Pulmonary artery endothelial cell (primary cell): ENCODE measurements around the gene NRIP1. TPM values are rescaled to one million over a fixed set of nuclear protein-coding genes. Genes with fewer than 3 reads are reported as not detected.

ENCODE experiments used
- DNase-seq: peaks from one replicate; pipeline ENCODE4 v3.0.0-alpha.2; 2011; ENCODE audit warnings: low read depth, low spot score
- total RNA-seq: library from RNA; depleted of rRNA; stranded (reverse); fragments of >200 nt; gene quantifications from 2 replicates; pipeline ENCODE4 v1.2.3, GENCODE V29; 2014

The NRIP1 gene
- total RNA-seq, 1 donor from 2014 or later, result 39.5 TPM

- no peak for DNase-seq
These were observed 54.9 kb downstream of the NRIP1 start for GRCh38 chr21:15009837-15010363.

DNA sequence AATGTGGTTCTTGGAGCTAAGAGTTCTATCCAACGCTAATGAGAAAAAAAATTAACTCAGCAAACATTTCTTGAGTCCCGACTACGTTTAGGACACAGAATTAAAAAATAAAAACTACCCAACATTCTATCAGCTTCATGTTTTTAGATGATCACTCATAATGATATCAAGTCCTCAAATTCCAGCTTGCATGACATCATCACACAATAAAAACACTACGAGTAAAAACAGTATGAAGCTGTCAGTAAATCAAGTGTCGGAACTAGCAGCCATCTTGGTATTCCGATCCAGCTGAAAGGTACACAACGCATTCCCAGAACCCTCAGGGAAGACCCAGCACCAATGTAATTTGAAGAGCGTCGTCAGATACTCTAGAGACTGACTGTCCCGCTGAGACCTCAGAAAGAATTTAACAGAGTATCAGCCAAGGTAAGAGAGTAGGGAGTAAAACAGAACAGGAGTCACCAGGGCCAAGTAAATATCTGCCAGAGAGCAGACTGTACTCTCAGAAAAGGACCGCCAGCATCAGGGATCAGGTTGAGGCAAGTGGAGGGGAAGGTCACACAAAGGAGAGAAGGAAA is 57.0 kb downstream of the NRIP1 start:
- no peak for DNase-seq

GRCh38 chr21:15006594-15007230 is 58.1 kb downstream of the NRIP1 start:
- no peak for DNase-seq

DNA sequence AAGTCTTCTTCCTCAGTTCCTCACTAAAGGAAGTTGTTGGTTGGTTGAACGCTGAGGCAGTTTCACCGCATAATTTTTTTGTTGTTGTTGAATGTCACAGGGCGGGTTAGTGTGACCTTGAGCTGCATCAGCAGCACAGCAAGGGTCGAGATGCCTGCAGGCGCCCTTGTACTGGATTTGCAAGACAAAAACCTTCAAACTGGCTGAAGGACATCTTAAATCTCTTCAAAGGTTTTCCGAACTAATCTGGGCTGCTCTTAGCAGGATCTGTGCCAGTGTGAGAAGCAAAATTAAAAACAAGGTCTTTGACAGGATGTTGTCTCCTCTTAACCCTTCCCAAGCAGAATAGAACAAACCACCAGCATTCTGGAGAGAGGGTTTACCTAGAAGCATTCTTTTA is 59.4 kb downstream of the NRIP1 start:
- DNase-seq, result no peak

DNA sequence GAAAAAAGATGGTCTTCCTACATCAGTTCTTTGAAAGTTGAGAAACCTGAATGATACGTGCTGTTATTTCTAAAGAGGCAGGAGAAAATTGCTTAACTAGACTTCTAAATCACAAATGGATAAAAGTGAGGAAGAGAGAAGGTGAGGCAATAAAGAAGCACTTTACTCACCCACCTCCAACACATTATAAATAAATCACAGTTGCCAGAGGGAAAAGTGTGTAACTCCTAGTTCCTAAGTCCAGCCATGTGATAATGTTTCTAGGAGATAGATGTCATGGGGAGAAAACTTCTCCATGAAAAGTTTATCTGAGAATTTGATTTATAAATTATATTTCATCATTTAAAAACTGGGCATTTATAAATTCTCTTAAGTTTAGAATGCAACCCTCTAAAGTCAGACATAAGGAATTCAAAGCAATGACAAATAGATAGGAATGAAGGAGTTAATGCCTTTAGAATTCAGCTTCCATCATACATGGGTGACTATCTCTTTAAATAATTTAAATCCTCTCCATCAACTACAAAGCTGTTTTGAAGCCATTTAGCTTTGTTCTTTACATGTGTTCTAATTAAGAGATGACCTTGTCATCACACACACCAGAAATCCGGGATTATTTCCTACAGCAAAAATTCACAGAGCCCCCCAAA is 60.0 kb downstream of the NRIP1 start:
- DNase-seq, result no peak

DNA sequence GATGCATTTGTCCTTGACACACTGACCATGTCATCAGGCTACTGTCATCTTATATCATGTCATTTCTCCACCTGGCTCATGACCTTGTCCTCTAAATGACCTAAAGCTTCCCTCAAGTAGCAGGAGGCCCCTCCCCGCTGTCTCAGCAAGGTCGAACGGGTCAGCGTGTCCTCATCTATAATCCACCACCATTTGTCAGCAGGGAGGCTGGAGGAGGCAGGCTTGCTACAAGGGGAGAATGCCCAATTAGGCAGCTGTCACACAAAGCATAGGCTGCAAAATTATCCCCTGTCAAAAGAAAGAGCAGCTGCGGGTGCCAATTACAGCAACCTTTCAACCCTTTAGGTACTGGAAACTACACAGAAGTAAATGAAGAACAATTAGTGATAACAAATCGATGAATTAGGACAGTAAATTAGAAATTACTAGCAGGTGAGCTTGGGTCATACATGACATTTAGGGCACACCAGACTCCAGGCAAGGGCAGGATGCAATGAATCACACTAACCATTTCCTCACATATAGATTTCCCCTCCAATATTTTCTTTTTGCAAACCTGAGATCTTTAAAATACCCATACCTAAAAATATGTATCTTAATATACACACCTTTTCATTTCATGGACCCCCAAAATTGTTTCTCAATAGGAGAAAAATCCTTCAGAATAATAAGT is 61.2 kb downstream of the NRIP1 start:
- no peak for DNase-seq

GRCh38 chr21:15001857-15002606 is 62.8 kb downstream of the NRIP1 start:
- DNase-seq, result no peak

- DNase-seq, result no peak
These were observed 63.7 kb downstream of the NRIP1 start for GRCh38 chr21:15001113-15001512.

- DNase-seq, result no peak
These were observed 64.7 kb downstream of the NRIP1 start for GRCh38 chr21:15000081-15000480.

DNA sequence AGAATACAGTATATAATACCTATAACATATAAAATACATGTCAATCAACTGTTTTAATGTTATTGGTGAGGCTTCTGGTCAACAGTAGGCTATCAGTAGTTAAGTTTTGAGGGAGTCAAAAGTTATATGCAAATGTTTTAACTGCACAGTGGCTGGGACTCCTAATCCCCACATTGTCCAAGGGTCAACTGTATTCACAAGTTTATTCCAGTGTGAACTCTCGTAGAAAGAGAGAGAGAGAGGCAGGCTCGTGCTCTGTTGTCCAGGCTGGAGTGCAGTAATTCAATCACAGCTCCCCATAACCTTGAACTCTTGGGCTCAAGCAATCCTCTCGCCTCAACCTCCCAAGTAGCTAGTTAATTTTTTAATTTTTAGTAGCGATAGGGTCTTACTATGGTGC is 66.0 kb downstream of the NRIP1 start:
- no peak for DNase-seq

DNA sequence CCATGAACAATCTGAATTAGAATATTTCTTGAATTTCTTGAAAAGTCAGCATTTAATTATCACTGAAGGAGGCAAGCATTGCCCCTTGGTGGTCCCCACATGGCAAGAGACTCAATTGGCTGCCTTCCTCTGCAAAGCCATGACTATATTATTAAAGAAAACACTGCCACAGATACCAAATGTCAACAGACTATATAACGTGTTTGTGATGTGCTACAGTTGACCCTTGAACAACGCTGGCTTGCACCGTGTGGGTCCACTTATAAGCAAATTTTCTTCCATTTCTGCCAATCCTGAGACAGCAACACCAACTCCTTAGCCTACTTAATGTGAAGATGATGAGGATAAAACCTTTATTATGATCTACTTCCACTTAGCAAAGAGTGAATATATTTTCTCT is 66.5 kb downstream of the NRIP1 start:
- no peak for DNase-seq

DNA sequence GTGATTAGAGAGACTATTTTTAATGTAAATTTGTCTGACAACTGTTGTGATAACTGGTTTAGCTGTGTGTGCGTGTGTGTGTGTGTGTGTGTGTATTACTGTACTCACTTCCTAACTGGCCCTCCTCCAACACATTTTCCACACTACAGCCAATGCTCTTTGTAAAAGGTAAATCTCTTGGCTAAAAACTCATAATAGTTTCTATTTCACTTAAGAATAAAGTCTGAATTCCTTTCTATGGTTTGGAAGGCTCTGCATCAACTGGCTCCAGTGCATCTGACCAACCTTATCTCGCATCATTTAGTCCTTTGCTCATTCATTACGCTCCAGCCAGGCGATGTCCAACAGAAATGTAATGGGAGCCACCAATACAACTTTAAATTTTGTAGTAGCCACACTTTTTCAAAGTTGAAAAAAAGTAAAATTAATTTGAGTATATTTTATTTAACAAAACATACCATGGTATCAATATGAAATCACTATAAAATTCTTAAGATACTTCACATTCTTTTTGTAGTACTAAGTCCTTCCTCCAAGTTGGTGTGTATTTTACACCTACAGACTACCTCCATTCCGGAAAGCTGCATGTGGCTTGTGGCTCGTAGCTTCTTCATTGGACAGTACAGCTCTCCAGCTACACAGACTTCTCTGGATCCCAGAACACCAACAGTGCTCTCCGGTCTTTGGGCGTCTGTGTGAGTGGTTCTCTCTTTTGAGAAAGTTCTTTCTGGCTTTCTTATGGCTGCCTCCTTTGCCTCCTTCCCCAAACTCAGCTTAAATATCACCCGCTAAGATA is 68.9 kb downstream of the NRIP1 start:
- peak; percentile 41 for DNase-seq

DNA sequence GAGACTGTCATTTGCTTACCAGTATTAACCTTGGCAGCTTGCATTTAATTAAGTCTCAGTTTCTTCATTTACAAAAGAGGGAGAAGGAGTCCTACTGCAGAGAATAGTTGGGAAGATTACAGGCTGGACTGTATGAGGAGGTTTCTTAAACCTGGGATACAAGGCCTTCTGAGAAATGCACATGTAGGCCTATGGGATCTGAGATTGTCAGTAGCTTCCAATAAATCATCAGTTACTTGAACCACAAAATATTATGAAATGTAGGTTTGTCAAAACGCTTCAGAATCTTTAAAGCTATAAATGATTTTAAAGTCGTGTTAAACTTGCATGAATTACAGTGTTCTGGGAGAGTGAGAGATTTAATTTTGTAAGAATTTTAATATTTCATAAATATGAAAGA is 69.6 kb downstream of the NRIP1 start:
- DNase-seq, result no peak

DNA sequence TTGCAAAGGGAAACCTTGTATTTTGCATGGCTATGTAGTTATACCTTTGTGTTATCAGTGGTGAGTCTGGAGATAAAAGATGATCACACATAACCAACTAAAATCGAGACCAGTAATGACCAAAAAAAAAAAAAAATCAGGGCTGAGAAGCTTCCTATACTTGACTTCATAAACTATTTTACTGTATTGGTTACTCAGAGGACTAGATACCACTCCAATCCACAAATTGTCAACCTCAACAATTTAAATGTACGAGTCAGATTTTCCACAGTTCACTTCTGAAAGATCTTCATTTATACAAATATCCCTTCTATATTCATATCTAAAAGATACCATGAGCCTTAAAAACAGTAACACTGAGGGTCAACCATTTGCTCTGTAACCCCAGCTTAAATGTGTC is 71.7 kb downstream of the NRIP1 start:
- no peak for DNase-seq

DNA sequence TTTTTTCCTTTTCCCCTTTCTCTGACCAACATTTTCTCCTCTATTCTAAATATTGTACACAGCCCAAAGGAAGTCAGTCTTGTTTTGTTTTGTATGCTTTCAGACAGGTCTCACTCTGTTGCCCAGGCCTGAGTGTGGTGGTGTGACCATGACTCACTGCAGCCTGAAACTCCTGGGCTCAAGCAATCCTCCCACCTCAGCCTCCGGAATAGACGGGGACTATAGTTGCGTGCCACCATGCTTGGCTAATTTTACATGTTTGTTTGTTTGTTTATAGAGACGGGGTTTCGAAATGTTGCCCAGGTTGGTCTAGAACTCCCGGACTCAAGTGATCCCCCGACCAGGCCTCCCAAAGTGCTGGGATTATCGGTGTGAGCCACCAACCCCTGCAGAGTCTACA is 72.8 kb downstream of the NRIP1 start:
- DNase-seq, result no peak

- no peak for DNase-seq
These were observed 75.4 kb downstream of the NRIP1 start for GRCh38 chr21:14989359-14989758.

DNA sequence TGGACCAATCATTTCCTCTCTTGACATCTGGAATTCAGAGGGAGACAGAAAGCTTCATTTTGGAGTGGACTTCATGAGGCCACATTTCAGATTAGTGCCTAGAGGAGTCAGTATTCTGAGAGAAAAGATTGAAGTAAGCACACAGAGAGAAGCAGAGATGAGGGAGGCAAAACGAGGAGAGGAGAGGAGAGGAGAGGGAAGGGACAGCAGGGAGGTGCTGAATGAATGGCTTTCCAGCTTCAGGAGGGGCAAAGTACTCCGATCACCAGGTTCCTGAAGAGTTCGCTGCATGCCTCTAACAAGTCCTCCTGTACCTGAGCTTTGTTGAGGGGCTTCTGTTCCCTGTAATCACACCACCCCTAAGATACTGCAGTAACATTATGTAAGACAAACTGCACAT is 76.0 kb downstream of the NRIP1 start:
- no peak for DNase-seq

GRCh38 chr21:14987370-14988170 is 77.2 kb downstream of the NRIP1 start:
- no peak for DNase-seq

GRCh38 chr21:14985306-14985705 is 79.5 kb downstream of the NRIP1 start:
- no peak for DNase-seq

GRCh38 chr21:14982336-14982735 is 82.5 kb downstream of the NRIP1 start:
- DNase-seq, result no peak
